Uterine smooth muscle cell (primary cell): ENCODE data around the gene CHMP4A. TPM values are rescaled to one million over a fixed set of nuclear protein-coding genes. Genes with fewer than 3 reads are reported as not detected.

ENCODE experiments used
- total RNA-seq: library from RNA; depleted of rRNA; stranded (reverse); fragments of >200 nt; gene quantifications from 2 replicates; pipeline ENCODE4 v1.2.3, GENCODE V29; 2014

The CHMP4A gene
- 32.7 and 38.6 TPM in 2 replicates for total RNA-seq

GRCh38 chr14:24212924-24213865 lies at the start of gene CHMP4A:
Gene CHMP4A (minus strand): TSS chr14:24213488. CDS start chr14:24213439, 49 bp downstream.

GRCh38 chr14:24232645-24233537 lies 19.6 kb upstream of the CHMP4A start, which contains the start of gene GMPR2:
Gene GMPR2 (plus strand): TSS chr14:24232929. CDS start chr14:24233254, 325 bp downstream.

GRCh38 chr14:24232121-24232644 lies 18.9 kb upstream of the CHMP4A start, which contains the start of gene NEDD8:
Gene NEDD8 (minus strand): TSS chr14:24232367. CDS start chr14:24232267, 100 bp downstream.

GRCh38 chr14:24215495-24216344 lies 2.4 kb upstream of the CHMP4A start, which contains the start of gene MDP1:
Gene MDP1 (minus strand): TSS chr14:24216066. CDS start chr14:24215955, 111 bp downstream.

GRCh38 chr14:24195186-24196070 lies 17.9 kb downstream of the CHMP4A start, which contains the start of gene TM9SF1:
Gene TM9SF1 (minus strand): TSS chr14:24195441. CDS start chr14:24195019, 422 bp downstream.

GRCh38 chr14:24188251-24189058 lies 24.8 kb downstream of the CHMP4A start, which contains the start of gene IPO4:
Gene IPO4 (minus strand): TSS chr14:24188816. CDS start chr14:24188787, 29 bp downstream.

GRCh38 chr14:24171422-24172260 lies 41.6 kb downstream of the CHMP4A start, which contains the start of gene REC8:
Gene REC8 (plus strand): TSS chr14:24172080. CDS start chr14:24172553, 473 bp downstream.

GRCh38 chr14:24160850-24161804 lies 52.2 kb downstream of the CHMP4A start, which contains the start of gene IRF9:
Gene IRF9 (plus strand): TSS chr14:24161265. CDS start chr14:24162145, 880 bp downstream.

Other genes with a start within 250 kb of the CHMP4A start
- gene DHRS4L2, start 224.6 kb downstream of the CHMP4A start, total RNA-seq: 11.6 and 14.9 TPM in 2 replicates
- under 0.01 and 0.12 TPM in 2 replicates for gene CARMIL3, start 161.5 kb downstream of the CHMP4A start, total RNA-seq
- not detected in 2 replicates for gene CPNE6, start 141.9 kb downstream of the CHMP4A start, total RNA-seq
- 40.1 and 60.2 TPM in 2 replicates for gene PCK2, start 119.2 kb downstream of the CHMP4A start, total RNA-seq
- gene DCAF11, start 98.7 kb downstream of the CHMP4A start, total RNA-seq: 56.0 and 64.2 TPM in 2 replicates
- 0.55 and 1.00 TPM in 2 replicates for gene NRL, start 98.5 kb downstream of the CHMP4A start, total RNA-seq
- gene FITM1, start 82.8 kb downstream of the CHMP4A start, total RNA-seq: 0.37 TPM in 1 of 2 replicates, not detected in the other
- gene PSME1, start 77.3 kb downstream of the CHMP4A start, total RNA-seq: 69.7 and 121 TPM in 2 replicates
- 20.0 and 34.6 TPM in 2 replicates for gene EMC9, start 71.9 kb downstream of the CHMP4A start, total RNA-seq
- 111 and 120 TPM in 2 replicates for gene PSME2, start 66.9 kb downstream of the CHMP4A start, total RNA-seq
- 40.7 and 44.7 TPM in 2 replicates for gene RNF31, start 66.0 kb downstream of the CHMP4A start, total RNA-seq
- gene IRF9, start 52.2 kb downstream of the CHMP4A start, total RNA-seq: 68.6 and 80.1 TPM in 2 replicates
- gene REC8, start 41.4 kb downstream of the CHMP4A start, total RNA-seq: 0.87 and 1.1 TPM in 2 replicates
- 47.9 and 71.6 TPM in 2 replicates for gene IPO4, start 24.7 kb downstream of the CHMP4A start, total RNA-seq
- gene TM9SF1, start 18.0 kb downstream of the CHMP4A start, total RNA-seq: 74.9 and 79.5 TPM in 2 replicates
- gene TSSK4, start 7.8 kb downstream of the CHMP4A start, total RNA-seq: 0.11 TPM in 1 of 2 replicates, not detected in the other
- 18.9 and 23.2 TPM in 2 replicates for gene MDP1, start 2.6 kb upstream of the CHMP4A start, total RNA-seq
- gene NEDD8, start 18.9 kb upstream of the CHMP4A start, total RNA-seq: 163 and 222 TPM in 2 replicates
- 57.1 and 69.0 TPM in 2 replicates for gene GMPR2, start 19.4 kb upstream of the CHMP4A start, total RNA-seq
- gene TINF2, start 29.1 kb upstream of the CHMP4A start, total RNA-seq: 59.9 and 69.5 TPM in 2 replicates
- 0.25 and 0.55 TPM in 2 replicates for gene TGM1, start 49.7 kb upstream of the CHMP4A start, total RNA-seq
- 17.9 and 28.6 TPM in 2 replicates for gene RABGGTA, start 58.1 kb upstream of the CHMP4A start, total RNA-seq
- 13.3 and 19.2 TPM in 2 replicates for gene DHRS1, start 86.3 kb upstream of the CHMP4A start, total RNA-seq
- 22.6 and 29.0 TPM in 2 replicates for gene NOP9, start 86.4 kb upstream of the CHMP4A start, total RNA-seq
- gene CIDEB, start 94.5 kb upstream of the CHMP4A start, total RNA-seq: 1.6 and 2.9 TPM in 2 replicates
- gene LTB4R2, start 96.7 kb upstream of the CHMP4A start, total RNA-seq: 3.7 and 3.8 TPM in 2 replicates
- 1.2 and 1.5 TPM in 2 replicates for gene LTB4R, start 98.0 kb upstream of the CHMP4A start, total RNA-seq
- gene ADCY4, start 121.6 kb upstream of the CHMP4A start, total RNA-seq: 5.1 and 8.1 TPM in 2 replicates
- 0.50 and 1.00 TPM in 2 replicates for gene RIPK3, start 126.5 kb upstream of the CHMP4A start, total RNA-seq
- gene NFATC4, start 154.7 kb upstream of the CHMP4A start, total RNA-seq: 62.5 and 76.2 TPM in 2 replicates
- gene NYNRIN, start 185.5 kb upstream of the CHMP4A start, total RNA-seq: 9.1 and 13.2 TPM in 2 replicates
- gene CBLN3, start 216.2 kb upstream of the CHMP4A start, total RNA-seq: 1.5 and 5.5 TPM in 2 replicates
- gene KHNYN, start 216.5 kb upstream of the CHMP4A start, total RNA-seq: 60.5 and 61.6 TPM in 2 replicates
- gene SDR39U1, start 229.3 kb upstream of the CHMP4A start, total RNA-seq: 11.6 and 12.9 TPM in 2 replicates